GM12874 (cell line): Measurements from ENCODE around the gene AACS.

Experiments used
- TF ChIP-seq, protein P1 (sequence below): IDR thresholded peaks from 2 replicates; pipeline ENCODE4 v1.5.1; 2011; ENCODE audit warnings: low read depth, mild to moderate bottlenecking, control low read depth, low read length, moderate library complexity; ENCODE audit not compliant: insufficient read depth

The AACS gene

DNA sequence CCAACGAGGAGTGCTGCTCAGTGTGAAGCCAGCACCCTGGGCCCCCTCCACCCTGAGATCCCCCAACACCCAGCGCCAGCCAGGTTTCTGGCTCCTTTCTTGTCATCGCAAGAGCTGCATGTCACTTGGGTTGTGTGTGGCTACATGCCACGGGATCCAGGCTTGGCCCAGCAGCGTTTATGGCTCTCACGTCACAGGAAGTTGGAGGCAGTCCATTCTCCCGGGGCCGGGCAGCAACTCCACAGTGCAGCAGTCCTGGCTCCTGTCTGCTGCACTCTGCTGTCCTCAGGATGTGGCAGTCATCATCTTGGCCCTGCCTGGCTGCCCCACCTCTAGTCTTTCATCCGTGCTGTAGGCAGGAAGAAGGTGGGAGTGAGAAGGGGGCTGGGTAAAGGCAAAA is 78.3 kb downstream of the AACS start:
- TF ChIP-seq, protein P1, sequence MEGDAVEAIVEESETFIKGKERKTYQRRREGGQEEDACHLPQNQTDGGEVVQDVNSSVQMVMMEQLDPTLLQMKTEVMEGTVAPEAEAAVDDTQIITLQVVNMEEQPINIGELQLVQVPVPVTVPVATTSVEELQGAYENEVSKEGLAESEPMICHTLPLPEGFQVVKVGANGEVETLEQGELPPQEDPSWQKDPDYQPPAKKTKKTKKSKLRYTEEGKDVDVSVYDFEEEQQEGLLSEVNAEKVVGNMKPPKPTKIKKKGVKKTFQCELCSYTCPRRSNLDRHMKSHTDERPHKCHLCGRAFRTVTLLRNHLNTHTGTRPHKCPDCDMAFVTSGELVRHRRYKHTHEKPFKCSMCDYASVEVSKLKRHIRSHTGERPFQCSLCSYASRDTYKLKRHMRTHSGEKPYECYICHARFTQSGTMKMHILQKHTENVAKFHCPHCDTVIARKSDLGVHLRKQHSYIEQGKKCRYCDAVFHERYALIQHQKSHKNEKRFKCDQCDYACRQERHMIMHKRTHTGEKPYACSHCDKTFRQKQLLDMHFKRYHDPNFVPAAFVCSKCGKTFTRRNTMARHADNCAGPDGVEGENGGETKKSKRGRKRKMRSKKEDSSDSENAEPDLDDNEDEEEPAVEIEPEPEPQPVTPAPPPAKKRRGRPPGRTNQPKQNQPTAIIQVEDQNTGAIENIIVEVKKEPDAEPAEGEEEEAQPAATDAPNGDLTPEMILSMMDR = no peak

DNA sequence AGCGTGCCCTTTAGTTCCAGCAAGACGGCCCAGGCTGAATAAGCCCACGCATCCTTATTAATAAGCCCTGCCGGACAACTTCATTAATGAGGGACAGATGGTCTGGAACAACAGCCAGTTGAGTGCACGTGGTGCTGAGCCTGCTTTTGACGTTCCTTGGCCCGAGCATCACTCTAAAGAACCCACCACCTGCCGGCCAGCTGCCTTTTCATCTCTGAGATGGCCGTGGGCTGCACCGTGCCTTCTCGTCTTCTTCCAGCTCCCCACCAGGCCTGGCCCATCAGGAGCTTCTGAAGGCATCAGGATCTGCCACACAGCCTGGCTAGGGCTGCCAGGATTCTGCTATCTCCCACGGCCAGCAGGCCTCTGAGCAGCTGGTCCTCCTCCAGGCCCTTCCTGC is 80.0 kb downstream of the AACS start:
- TF ChIP-seq, protein P1 = no peak

DNA sequence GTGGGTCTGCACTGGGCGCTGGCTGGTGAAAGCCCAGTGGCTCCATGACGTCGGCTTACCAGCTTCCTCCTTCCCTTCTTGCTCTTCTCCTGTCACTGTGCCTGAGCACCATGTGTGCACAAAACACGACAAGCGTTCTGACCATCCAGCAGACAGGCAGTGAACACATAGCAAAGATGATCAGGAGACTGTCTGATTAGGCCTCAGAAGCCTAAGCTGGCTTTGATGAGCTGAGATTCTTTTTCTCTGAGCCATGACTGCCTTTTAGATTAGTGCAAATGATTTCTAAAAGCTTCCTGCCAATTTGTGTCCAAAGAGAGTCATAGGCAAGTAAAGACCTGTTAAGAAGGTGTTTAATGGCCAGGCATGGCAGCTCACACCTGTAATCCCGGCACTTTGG is 83.1 kb downstream of the AACS start:
- TF ChIP-seq, protein P1 = no peak

DNA sequence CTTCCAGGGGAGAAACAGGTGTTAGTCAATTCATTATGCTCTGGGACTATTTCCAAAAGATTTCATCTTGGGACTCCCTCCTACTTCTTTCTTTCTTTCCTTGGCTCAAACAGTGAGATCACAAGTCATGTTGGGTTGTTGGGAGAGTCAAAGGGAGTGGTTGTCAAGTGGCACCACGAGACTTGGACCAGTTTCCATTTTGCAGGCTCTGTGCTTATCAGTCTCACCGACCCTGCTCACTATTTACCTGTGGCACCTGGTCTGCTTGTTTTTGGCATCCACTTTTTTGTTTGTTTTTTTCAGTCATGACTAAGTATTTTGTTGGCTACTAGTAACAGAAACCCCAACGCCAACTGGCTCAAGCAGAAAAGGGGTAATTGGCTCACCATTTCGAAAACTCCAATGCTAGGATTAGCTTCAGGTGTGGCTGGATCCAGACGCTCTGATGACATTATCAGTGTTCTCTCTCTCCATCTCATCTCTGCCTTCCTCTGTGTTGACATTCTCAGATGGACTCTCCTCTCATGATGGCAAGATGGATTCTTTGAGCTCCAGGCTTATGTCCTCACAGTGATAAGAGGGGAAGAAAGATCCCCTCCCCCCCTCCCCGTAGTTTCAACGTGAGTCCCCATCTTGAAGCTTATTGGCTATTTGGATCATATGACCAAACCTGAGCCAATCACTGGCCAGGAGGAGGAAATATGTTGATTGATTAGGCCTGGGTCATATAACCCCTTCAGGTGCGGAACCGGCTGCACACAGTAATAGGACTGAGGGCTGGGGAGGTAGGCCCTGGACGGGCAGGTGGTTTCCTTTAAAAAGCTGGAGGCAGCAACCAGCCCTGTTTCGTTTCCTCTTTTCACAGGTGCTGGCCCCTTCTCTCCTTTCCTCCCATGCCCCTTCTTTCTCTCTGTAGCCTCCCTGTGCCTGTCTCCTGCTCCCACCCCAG is 84.2 kb downstream of the AACS start:
- TF ChIP-seq, protein P1 = no peak

DNA sequence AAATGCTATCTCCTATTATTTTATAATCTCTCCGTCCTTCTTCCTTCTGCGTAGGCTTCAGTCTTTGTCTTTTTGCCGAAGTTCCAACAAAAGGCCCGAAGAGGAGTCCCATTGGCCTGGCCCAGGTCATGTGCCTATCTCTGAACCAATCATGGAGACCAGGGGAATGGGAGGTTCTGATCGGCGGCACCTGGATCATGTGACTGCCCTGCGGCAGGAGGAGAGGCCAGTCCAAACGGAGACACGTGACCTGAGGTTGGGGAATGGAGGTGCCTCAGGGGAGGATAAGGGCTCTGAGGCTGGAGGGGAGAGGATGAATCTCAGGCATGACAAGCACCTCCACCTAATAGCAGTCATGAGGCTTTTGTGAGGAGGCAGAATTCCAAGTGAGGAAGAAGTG is 86.0 kb downstream of the AACS start:
- TF ChIP-seq, protein P1 = no peak

DNA sequence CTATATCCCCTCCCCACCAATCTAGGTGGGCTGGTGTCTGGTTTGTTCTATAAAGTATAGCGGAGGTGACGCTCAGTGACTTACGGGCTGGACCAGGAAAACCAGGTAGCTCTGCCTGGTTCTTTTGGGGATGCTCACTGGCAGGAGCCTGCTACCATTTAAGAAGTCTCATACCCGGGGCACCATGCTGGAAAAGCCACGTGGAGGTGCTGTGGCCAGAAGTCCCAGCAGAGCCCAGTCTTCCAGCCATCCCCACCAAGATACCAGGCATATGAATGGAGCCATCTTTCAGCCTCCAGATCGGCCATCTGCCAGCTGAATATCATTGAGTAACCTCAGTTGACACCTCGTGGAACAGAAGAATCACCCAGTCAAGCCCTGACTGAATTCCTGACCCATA is 87.2 kb downstream of the AACS start:
- TF ChIP-seq, protein P1 = no peak

DNA sequence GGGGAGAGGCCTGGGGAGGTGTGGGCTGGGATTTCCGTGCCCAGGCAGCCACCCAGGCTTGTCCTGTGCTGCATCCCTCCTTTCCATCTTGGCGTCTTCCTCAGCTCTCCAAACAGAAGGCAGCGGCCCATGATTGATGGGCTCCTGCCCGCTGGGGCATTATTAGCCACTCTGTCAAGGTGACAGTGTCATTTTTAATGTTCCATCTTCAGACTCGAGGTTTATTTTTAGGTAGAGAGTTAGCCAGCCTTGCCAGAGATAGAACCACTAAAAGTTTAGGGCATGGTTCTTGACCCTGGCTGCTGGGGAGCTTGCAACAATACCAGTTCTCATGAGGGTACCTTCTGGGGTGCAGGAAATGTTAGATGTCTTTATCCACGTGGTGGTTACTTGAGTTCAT is 90.1 kb downstream of the AACS start:
- TF ChIP-seq, protein P1 = no peak
